Activated CD8-positive, alpha-beta memory T cell treated with anti-CD3 and anti-CD28 coated beads for 24 hours (primary cell): ENCODE results near the gene AGRN.
"Not testable (repeated sequence)": the region's sequence is repeated elsewhere in the genome, so short reads cannot be mapped to it uniquely, and the experiment has no call there.

ENCODE experiments used
- DNase-seq: peaks from one replicate; pipeline ENCODE4 v3.0.0-alpha.2; 2020

The AGRN gene

GRCh38 chr1:1003618-1004419 lies 16.1 kb upstream of the AGRN start:
- no peak for DNase-seq

- DNase-seq, result no peak
Measured at GRCh38 chr1:1004420-1004779, 15.5 kb upstream of the AGRN start.

- peak; percentile 59 for DNase-seq
Measured at GRCh38 chr1:1004780-1005697, 14.9 kb upstream of the AGRN start.

GRCh38 chr1:1005774-1006304 lies 14.1 kb upstream of the AGRN start:
- DNase-seq, result no peak

- no peak for DNase-seq
Measured at GRCh38 chr1:1006305-1007159, 13.4 kb upstream of the AGRN start.

- not testable (repeated sequence) for DNase-seq
Measured at GRCh38 chr1:1010131-1010530, 9.8 kb upstream of the AGRN start.

GRCh38 chr1:1011396-1011949 lies 8.4 kb upstream of the AGRN start:
- DNase-seq, result no peak

GRCh38 chr1:1012736-1013104 lies 7.2 kb upstream of the AGRN start:
- DNase-seq, result not testable (repeated sequence)

GRCh38 chr1:1013105-1013921 lies 6.6 kb upstream of the AGRN start, which contains the start of gene ISG15:
ISG15 (plus strand) TSS chr1:1013497; CDS start chr1:1013574, 77 bp downstream.
- DNase-seq, result peak; percentile 91

- DNase-seq, result peak; percentile 68
Measured at GRCh38 chr1:1013922-1014648, 5.8 kb upstream of the AGRN start.

- no peak for DNase-seq
Measured at GRCh38 chr1:1014799-1015681, 4.9 kb upstream of the AGRN start.

GRCh38 chr1:1017397-1018320 lies 2.3 kb upstream of the AGRN start:
- not testable (repeated sequence) for DNase-seq

GRCh38 chr1:1018321-1018685 lies 1.6 kb upstream of the AGRN start:
- DNase-seq, result not testable (repeated sequence)

GRCh38 chr1:1019122-1019999 lies 559 bp upstream of the AGRN start:
- DNase-seq, result peak; percentile 91

- DNase-seq, result peak; percentile 78
Measured at GRCh38 chr1:1020415-1021009, 592 bp downstream of the AGRN start.

- no peak for DNase-seq
Measured at GRCh38 chr1:1021010-1021919, 1.3 kb downstream of the AGRN start.
